SK-N-MC (cell line): Measurements from ENCODE around the gene SPCS2.

ENCODE experiments used
- EZH2 ChIP-seq: fragments of 200-600 bp; sonication (generic); IDR thresholded peaks from one replicate; pipeline ENCODE4 v1.6.1; 2017; ENCODE audit warnings: antibody characterized with exemption
- FOXP2 ChIP-seq: optimal IDR thresholded peaks from 2 replicates; pipeline ENCODE3; 2011; ENCODE audit warnings: mild to moderate bottlenecking, moderate library complexity; ENCODE audit not compliant: insufficient read depth; ENCODE audit errors: extremely low read length, control extremely low read depth
- POLR2AphosphoS5 ChIP-seq: IDR thresholded peaks from 2 replicates; pipeline ENCODE4 v1.6.1; 2012; ENCODE audit warnings: mild to moderate bottlenecking, low read depth, low read length, borderline replicate concordance

DNA sequence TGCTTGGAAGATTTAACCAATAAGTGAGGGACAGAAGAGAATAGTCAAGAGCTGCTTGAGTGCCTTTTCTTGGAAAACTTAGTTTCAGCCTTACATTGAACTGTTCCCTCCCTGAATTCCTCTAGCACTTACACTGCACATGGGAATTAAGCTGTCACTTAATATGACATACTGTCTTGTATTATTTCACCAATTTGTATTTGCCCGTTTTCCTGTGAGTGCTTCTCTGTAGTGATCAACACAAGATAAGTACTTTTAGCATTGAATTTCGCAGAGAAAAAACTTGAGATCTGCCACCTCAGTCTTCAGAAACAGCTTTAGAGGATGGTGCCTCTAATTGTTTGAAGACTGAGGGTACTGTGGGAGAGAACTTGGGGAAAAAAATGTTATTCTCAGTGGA, 3.7 kb downstream of the SPCS2 start:
- no peak for TF ChIP-seq POLR2AphosphoS5
- no peak for TF ChIP-seq EZH2
- no peak for TF ChIP-seq FOXP2
